Inferior parietal cortex (tissue), 1 donor: ENCODE data around the gene CD82.
"Not testable (repeated sequence)": the region's sequence is repeated elsewhere in the genome, so short reads cannot be mapped to it uniquely, and the experiment has no call there.

ENCODE experiments used
- DNase-seq: peaks from one replicate; pipeline ENCODE4 v3.0.0-alpha.2; 2016; ENCODE audit errors: extremely low spot score

CD82 gene

GRCh38 chr11:44535191-44535980 lies 30.1 kb upstream of the CD82 start:
- no peak for DNase-seq

DNA sequence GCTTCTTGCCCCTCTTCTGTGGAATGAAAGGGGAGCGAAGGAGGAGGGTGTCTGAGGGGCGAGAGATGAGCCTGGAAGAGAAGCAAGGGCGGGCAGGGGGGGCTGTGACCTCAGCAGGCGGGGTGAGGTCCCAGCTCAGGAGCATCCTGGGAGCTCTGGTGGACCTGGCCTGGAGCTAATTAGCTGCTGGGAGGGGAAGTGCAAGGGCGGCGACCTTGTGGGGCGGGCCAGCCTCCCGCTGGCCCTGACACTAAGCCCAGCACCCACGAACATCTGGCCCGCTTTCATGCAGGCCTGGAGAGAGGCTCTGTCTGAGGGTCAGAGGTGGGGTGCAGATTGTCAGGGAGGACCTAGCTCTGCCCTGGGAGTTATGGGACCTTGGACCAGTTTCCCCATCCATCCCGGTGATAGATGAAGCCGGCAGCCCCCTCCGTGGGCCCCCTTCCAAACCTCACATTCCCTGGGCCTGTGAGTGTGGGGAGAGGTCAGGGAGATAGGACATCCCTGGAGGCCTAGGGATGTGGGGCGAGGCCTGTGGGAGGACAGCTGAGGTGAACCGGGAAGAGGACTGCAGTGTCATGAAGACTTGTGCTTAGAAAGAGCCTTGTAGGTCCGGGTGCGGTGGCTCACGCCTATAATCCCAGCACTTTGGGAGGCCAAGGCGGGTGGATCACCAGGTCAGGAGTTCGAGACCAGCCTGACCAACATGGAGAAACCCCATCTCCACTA lies 28.5 kb upstream of the CD82 start:
- no peak for DNase-seq

- no peak for DNase-seq
Measured at GRCh38 chr11:44537679-44538078, 27.8 kb upstream of the CD82 start.

GRCh38 chr11:44538375-44539054 lies 26.9 kb upstream of the CD82 start:
- DNase-seq, result peak; percentile 89

DNA sequence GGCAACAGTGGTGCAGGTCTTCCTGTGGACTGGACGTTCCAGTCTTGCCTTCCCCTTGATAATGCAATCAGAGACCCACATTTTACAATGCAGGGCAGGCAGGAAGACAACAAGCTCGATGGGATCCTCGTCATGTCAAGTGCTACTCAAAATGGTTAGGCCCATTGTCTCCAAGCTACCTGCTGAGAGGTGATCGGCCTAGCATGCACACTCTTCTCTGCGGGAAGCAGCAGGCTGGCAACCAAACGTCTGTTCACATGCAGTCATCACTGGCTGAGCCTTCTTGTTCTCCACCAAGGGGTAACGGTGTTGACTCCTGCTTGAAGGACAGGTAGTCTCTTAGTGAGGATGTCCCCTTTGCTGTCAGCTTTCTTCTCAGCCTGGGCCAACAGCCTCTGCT lies 25.5 kb upstream of the CD82 start:
- DNase-seq, result no peak

DNA sequence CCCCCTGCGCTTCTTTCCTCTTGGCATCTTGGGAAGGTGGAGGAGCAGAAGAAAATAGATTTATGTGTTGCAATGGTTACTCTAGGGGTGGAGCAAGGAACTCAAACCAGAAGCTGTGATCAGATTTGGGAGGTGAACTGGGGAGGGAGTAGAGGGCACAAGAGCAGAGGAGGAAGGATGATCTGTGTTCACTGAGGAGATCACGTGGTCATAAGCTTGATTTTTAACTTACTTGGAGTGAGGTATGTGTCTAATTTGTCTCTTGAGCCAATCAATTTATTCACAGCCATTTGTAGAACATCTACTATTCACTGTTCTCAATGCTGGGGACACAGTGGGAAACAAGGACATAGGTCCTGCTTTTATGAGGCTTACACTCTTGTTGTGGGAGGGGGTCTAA lies 24.8 kb upstream of the CD82 start:
- DNase-seq, result no peak

- DNase-seq, result no peak
Measured at GRCh38 chr11:44542372-44542771, 23.1 kb upstream of the CD82 start.

- DNase-seq, result not testable (repeated sequence)
Measured at GRCh38 chr11:44546984-44547383, 18.5 kb upstream of the CD82 start.

DNA sequence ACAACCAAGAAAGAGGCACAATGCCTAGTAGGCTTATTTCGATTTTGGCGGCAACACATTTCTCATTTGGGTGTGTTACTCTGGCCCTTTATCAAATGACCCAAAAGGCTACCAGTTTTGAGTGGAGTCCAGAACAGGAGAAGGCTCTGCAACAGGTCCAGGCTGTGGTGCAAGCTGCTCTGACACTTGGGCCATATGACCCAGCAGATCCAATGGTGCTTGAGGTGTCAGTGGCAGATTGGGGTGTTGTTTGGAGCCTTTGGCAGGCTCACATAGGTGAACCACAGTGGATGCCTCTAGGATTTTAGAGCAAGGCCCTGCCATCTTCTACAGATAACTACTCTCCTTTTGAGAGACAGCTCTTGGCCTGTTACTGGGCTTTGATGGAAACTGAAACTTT lies 17.9 kb upstream of the CD82 start:
- not testable (repeated sequence) for DNase-seq

- DNase-seq, result no peak
Measured at GRCh38 chr11:44548032-44548695, 17.3 kb upstream of the CD82 start.

DNA sequence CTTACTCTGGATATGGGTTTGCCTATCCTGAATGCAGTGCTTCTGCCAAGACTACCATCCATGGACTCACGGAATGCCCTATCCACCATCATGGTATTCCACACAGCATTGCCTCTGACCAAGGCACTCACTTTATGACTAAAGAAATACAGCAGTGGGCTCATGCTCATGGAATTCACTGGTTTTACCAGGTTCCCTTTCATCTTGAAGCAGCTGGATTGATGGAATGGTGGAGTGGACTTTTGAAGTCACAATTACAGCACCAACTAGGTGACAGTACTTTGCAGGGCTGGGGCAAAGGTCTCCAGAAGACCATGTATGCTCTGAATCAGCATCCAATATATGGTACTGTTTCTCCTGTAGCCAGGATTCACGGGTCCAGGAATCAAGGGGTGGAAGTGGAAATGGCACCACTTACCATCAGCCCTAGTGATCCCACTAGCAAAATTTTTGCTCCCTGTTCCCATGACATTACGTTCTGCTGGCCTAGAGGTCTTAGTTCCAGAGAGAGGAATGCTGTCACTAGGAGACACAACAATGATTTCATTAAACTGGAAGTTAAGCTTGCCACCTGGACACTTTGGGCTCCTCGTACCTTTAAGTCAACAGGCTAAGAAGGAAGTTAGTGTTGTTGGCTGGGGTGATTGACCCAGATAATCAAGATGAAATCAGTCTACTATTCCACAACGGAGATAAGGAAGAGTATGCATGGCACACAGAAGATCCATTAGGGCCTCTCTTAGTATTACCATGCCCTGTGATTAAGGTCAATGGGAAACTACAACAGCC lies 16.3 kb upstream of the CD82 start:
- not testable (repeated sequence) for DNase-seq

- DNase-seq, result no peak
Measured at GRCh38 chr11:44550123-44550522, 15.3 kb upstream of the CD82 start.

DNA sequence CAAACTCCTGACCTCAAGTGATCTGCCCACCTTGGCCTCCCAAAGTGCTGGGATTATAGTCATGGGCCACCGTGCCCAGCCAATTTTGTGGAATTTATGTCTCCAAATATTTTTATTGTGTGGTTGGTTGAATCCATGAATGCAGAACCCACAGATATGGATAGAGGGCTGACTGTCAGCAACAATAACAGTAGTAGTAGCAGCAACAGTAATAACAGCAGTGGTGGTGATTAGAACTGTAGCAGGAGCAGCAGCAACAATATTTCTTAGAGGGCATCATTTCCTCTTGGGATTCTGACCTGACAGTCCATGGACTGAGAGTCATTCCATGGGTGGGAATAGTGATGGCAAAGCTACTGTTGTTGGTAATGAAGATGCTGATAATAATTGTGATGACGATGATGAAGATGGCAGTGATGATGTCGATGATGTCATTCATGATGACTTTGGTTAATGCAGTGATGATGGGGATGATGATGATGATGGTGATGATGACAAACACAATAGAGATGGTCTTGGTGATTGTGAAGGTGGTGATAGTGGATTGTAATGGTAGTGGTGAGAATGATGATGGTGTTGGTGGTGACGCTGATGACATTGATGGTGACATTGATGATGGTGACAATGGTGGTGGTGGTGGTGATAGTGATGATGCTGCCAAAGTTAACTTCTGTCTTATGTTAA lies 13.9 kb upstream of the CD82 start:
- DNase-seq, result no peak

DNA sequence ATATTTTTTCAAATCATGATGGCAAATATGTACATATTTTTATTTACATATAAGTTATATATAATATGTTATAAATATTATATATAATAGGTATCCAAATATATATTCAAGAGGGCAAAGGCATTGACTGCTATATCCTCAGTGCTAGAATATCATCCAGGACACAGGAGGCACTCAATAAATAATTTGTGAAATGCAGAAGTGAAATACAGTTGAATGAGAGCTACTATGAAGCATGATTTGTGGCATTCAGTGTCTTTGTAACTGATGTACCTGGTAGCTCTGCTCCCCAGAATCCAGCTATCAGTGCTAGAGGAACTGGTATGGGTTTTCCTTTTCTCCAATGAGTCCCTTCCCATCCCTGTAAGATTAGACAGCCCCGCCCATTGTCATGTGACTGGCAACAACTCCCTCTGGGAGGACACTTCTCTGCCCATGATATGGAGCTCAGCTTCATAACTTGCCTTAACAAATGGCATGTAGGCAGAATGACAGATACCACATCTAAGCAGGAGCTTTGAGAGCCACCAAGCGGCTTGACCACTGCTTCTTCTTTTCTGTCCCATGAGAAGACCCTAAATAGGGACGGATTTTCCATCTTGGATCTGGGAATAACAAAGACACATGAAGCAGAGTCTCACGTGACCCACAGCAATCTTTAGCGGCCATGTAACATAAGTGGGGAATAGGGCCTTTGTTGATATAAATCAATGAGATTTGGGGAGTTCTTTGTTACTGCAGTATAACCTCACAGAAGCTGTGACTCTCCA lies 10.2 kb upstream of the CD82 start:
- no peak for DNase-seq

DNA sequence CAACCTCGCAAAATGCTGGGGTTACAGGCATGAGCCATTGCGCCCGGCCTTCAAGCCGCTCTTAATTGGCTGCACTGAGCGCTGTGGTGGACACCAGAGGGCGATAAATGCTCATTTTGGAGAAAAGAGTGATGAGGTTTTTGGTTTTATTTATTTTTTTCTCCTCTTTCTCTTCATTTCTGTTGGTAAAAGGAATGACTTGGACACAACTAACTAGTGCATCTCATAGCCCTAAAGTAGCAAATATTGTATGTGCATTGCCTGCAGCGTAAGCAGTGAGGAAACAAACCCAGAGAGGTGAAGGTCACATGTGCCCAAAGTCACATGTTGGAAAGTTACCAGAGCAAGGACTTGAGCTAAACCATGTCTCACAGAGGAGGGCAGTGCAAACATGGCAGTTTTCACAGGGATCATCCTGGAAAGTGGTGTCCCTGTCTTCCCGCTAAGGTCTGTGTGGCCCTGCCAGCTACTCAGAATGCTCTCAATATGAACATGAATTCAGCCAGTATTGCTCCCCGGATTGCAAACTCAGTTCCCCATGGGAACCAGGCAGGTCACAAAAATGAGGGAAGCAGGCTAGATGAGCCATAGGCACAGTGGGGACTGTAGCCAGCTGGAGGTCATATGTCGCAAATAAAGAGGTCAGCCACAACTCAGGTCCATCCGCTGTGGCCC lies 8.6 kb upstream of the CD82 start:
- DNase-seq, result peak; percentile 85

DNA sequence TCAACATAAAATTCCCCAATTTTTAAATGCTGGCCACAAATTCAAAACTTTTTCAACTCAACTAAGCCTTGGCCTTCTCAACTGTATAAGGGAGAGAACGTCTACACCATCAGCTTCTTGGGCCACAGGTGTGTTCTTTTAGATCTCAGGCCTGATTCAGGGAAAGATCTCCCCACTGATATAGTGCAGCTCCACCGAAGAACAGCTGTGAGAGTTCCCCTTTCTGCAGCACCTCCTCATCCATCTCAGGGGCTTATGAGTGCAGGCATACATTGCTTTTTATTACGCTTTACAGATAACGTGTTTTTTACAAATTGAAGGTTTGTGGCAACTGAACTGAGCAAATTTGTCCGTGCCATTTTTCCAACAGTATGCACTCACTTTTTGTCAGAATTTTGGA lies 8.0 kb upstream of the CD82 start:
- DNase-seq, result no peak

DNA sequence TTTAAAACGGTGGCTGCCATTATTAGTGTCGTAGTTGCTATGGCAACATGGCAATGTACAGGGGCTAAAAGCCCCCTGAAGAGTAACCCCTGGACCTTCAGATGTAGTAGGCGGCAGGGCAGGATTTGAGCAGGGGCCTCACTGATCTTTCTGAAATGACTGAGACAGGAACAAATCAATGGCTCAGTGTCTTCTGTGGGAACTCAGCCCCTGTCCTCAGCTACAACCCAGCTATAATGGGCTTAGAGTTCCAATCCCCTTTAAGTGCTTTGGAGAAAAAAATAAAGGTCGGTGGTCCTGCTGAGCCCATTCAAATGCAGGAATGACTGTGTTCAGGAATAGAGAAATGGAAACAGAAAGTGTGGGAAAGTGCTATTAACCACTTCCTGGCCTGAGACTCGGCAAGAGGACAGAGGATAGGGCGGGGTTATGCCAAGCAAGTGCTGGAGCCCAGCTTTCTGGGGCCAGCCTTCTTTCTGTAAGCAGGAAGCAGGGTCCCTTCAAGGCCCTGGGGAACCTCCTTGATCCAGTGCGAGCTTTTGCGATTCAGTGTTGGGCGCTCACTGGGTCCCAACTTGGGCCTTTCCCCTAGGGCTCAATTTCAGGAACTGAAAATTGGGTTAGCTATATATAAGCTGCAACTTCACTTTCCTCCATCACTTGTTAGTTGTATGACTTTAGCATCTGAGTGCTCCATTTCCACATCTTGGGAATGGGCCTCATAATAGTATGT lies 6.1 kb upstream of the CD82 start:
- no peak for DNase-seq

DNA sequence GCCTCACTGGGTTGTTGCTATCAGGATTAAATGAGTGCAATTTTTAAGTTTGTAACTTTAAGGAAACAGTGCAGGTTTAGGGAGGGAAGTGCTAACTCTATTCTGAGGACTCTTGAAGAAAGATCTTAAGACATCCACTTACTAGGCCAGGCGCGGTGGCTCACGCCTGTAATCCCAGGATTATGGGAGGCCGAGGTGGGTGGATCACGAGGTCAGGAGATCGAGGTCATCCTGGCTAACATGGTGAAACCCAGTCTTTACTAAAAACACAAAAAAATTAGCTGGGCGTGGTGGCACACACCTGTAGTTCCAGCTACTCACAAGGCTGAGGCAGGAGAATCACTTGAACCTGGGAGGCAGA lies 5.5 kb upstream of the CD82 start:
- not testable (repeated sequence) for DNase-seq

- DNase-seq, result no peak
Measured at GRCh38 chr11:44561275-44561805, 4.1 kb upstream of the CD82 start.
